NCI-H1694 treated with DMSO at 0.1 percent for 48 hours (cell line): ENCODE measurements around the gene CAMLG.
"Not testable (repeated sequence)": the region's sequence is repeated elsewhere in the genome, so short reads cannot be mapped to it uniquely, and the experiment has no call there.

Experiments used
- DNase-seq: peaks from one replicate; lab custom pipeline; 2025; lab: John Stamatoyannopoulos, UW

The CAMLG gene

DNA sequence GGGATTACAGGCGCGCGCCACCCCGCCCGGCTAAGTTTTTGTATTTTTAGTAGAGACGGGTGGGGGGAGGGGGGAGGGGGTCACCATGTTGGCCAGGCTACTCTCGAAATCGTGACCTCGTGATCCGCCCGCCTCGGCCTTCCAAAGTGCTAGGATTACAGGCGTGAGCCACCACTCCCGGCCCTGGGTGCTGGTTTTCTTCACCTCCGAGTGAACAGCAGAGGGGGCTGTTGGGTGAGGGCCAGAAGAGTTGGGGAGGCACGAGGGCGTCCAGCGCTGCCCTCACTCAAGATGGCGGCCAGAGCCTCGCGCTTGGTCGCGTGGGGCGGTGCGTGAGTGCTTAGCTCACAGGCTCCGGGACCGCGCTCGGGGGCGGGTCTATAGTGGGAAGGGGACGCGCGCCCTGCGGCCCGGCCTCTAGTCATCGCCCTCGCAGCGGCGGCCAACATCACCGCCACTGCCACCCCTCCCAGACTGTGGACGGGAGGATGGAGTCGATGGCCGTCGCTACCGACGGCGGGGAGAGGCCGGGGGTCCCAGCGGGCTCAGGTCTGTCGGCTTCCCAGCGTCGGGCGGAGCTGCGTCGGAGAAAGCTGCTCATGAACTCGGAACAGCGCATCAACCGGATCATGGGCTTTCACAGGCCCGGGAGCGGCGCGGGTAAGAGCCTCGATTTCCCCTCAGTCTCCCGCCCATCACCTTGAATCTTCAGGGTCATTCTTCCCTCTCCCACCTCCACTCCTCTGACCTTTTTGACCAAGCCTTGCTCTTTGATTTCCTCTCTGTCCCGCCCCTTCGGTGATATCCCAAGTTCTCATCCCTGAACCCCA, at the start of gene CAMLG:
CAMLG (plus strand) TSS at position 416 of the 830 bp plus-strand sequence; CDS start at position 489, 73 bp downstream.
- DNase-seq = peak; percentile 90

DNA sequence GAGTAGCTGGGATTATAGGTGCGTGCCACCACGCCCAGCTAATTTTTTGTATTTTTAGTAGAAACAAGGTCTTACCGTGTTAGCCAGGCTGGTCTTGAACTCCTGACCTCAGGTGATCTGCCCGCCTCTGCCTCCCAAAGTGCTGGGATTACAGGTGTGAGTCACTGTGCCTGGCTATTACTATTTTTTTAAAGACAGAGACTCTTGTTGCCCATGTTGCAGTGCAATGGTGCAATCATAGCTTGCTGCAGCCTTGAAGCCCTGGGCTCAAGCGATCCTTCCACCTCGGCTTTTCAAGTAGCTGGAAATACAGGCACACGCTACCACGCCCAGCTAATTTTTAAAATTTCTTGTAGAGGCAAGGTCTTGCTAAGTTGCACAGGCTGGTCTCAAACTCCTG, 48.2 kb upstream of the CAMLG start:
- not testable (repeated sequence) for DNase-seq

DNA sequence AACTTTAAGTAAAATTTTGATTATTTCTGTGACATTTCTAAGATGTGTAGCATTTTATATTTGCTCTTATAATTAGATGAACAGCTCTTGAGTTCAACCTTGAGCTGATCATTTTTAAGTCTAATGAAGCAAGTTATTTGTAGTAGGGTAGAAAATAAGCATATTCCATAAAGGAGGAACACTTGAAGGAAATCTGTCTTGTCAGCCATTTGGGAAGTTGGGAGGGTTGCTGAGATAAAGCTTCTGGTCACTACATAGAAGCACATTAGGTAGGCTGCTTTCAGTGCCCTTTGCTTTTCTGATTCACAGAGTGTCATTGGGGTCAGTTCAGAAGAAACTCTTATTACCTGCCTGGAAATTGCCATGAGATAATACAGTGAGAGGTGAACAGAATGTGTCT, 45.6 kb upstream of the CAMLG start:
- no peak for DNase-seq

DNA sequence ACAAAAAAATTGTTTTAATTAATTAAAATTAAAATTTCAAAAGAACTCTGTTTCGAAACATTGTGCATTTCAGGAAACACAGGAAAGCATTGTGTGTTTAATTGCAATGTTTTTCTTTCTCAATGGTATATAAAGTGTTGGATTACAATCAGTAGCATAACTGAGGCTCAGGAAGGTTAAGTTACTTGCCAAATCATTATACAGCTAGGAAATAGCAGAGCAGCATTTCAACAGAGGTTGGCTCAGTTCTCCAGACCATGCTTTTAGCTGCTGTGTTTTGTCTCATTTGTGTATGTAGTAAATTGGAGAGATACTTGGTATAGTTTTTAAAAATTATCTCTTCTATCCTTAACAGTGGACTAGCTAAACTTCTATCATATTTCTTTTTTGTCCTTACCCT, 30.0 kb upstream of the CAMLG start:
- DNase-seq = no peak

DNA sequence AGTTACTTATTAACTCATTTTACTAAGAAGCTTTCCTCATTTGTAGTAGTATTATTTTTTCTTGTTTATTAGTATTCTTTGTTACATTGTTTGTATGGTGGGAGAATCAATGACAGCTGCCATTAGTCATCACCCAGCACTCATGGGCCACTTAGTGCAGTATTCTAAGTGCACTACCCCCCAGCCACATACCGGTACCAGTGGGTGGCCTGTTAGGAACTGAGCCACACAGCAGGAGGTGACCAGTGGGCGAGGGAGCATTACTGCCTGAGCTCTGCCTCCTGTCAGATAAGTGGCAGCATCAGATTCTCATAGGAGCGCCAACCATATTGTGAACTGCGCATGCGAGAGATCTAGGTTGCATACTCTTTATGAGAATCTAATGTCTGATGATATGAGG, 24.2 kb upstream of the CAMLG start:
- no peak for DNase-seq

DNA sequence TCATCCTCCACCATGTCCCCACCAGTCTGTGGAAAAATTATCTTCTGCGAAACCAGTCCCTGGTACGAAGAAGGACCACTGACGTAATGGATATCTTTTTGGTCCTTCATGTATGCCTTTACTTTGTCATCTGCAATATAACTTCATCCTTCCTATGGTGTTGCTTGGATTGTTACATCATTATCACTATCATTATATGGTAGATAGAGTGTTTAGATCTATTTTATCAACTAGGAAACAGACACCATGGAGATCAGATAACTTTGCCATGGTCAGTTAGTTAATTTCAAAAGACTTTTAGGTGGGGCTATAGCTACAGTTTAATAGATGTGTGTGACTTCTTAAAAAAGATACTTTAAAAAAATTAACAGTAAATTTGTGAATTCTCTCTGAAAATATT, 23.8 kb upstream of the CAMLG start:
- DNase-seq = no peak

DNA sequence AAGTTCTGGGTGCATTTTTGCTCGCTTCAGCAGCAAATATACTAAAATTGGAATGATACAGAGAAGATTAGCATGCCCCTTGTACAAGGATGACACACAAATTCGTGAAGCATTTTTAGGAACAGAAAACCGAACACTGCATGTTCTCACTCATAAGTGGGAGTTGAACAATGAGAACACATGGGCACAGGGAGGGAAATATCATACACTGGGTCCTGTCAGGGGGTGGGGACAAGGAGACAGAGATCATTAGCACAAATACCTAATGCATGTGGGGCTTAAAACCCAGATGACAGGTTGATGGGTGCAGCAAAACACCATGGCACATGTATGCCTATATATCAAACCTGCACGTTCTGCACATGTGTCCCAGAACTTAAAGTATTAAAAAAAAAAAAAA, 22.9 kb upstream of the CAMLG start:
- DNase-seq = not testable (repeated sequence)

DNA sequence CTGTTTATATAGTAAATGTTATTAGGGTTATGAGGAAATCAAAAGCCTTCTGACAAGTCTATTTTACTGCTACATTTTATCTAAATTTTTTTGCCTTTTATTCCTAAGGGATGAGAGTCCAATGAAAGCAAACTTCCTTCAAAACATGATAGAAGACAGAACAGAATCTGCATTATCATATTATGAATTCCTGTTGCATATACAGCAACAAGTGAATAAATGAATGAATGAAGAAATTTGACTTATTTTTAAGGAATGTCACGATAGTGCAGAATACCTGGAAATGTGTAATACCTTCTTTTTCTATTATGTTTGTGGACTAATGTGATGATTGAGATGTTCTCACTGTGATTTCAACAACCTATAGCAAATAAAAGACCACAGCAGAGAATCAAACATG, 13.5 kb upstream of the CAMLG start:
- no peak for DNase-seq

DNA sequence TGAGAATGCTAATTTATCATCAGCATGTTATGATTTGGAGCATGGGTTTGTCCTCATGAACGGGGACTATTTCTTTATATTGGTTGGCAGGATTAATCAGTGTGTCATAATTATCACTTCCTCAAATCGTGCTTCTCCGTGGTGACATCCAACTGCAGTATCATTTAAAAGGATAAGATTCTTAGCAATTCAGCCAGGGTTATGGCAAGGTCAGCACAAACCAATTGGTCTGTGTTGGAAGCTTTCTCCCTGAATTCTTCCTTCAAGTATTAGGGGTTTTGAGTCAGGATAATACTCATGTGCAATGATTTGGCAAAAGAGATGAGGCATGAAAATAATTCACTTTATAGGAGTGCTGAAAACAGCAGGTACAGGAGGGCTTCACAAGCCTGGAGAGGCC, 5.5 kb upstream of the CAMLG start:
- no peak for DNase-seq

DNA sequence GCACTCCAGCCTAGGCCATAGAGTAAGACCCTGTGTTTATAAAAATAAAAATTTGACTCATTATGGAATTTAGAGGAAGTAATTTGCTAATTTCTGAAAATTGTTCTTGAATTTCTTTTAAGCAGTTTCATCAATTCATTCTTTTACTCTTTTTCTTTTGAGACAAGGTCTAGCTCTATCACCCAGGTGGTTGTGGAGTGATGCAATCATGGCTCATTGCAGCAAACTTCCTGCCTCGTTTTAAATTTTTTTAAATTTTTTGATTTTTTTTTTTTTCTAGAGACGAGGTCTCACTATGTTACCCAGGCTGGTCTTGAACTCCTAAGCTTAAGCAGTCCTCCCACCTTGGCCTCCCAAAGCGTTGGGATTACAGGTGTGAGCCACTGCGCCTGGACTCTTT, 3.1 kb upstream of the CAMLG start:
- DNase-seq = no peak

DNA sequence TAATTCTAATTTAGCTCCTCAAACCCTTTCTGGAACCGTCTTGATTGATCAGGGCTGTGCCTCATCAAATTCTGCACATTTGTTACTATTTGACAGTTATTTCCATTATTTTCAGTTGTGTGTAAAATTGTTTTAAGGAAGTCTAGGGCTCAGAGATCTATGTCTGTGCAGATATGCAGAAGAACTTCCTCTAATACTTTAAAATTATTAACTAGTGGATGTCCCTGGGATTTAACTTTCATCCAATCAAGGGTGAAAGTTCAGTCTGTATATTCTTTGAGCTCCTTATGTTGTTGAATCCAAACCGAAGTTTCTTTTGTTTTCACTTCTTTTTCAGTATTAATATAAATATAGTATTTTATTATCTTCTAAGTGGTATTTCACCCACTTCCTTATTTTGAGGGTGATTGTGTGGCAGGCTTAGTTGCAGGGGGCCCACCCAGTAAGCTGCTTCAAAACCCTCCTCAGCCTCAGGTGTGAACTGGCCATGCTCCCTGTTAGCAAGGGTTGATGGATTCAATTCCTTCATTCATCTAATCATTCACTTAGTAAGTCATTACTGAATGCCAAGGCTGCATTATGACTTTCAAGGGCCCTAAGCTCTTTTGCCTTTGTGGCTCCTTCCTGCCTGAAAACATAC, 2.1 kb upstream of the CAMLG start:
- no peak for DNase-seq

DNA sequence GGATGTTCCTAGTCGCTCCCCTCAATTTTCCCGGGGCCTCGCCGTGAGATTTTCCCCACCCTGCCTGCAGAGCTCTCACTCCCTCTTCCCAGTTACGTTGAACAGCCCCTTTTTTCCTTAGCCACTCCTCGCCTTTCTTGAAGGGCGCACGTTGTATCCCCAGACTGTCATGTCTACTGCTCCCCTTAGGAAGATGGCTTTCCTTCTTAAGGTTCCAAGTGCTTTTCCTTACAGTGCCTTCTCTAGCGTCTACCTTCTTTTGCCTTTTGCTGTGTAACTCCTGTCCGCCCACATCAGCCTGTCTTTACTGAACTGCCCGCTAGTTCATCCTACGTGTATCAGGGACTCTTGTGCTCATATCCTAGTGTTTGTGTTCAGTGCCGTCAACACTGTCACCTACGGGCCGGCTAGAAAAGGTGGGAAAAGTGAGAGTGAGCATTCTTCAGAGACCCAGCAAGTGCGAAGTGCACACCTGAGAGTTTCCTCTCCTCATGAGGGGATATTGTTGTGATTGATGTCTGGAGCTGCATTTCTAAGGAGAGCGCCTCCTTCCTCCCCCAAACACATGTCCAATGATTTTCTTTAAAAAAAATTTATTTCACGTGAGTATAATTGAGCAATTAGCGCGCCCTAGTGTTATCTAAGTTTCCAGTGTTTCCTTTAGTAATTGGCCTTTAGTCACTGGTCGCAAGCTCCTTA, 764 bp downstream of the CAMLG start:
- DNase-seq = peak; percentile 25

DNA sequence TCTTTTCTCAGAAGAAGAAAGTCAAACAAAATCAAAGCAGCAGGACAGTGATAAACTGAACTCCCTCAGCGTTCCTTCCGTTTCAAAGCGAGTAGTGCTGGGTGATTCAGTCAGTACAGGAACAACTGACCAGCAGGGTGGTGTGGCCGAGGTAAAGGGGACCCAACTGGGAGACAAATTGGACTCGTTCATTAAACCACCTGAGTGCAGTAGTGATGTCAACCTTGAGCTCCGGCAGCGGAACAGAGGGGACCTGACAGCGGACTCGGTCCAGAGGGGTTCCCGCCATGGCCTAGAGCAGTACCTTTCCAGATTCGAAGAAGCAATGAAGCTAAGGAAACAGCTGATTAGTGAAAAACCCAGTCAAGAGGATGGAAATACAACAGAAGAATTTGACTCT, 2.7 kb downstream of the CAMLG start:
- no peak for DNase-seq

DNA sequence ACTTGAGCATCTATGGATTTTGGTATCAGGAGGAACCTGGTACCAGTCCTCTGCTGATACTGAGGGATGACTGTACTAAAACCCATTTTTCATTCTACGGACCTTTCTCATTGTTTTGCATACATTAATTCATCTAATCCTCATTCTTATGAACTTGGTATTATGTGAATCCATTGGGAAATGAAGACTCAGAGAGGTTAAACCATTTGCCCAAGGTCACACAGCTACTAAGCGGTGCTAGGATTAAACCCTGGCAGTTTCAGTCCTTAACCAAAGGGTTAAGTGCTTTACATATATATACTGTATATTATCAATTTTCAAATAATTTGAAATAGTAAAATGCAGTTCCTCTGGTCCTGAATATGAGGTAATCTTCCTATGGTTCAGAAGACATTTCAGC, 3.8 kb downstream of the CAMLG start:
- no peak for DNase-seq

DNA sequence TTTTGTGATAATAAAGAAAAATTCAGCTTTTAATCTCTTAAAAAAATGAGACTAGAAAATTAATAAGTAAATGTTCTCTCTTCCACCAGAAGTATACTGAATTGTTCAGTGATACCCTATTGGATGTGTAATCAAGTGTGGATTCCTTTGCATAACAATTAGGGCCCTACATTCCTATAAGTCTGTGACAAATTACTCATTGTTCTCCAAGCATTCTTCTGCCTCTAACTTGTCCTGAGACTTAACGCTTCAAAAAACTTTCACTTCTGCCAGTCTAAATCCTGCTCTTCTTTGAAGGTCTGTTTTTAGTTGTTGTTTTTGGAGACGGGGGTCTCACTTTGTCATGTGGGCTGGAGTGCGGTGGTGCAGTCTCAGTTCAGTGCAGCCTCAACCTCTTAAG, 11.1 kb downstream of the CAMLG start:
- DNase-seq = no peak

DNA sequence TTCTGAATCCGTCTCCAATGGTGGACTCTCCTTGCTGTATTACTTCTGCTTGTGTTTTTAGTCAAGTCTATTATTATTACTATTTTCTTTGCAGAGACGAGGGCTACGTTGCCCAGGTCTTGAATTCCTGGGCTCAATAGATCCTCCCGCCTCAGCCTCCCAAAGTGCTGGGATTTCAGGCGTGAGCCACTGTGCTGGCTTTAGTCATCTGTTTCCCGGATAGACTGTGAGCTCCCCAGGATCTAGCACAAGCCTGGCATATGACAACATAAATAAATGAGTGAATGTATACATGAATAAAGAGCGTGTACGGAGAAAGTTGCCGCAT, 19.8 kb downstream of the CAMLG start:
- no peak for DNase-seq

DNA sequence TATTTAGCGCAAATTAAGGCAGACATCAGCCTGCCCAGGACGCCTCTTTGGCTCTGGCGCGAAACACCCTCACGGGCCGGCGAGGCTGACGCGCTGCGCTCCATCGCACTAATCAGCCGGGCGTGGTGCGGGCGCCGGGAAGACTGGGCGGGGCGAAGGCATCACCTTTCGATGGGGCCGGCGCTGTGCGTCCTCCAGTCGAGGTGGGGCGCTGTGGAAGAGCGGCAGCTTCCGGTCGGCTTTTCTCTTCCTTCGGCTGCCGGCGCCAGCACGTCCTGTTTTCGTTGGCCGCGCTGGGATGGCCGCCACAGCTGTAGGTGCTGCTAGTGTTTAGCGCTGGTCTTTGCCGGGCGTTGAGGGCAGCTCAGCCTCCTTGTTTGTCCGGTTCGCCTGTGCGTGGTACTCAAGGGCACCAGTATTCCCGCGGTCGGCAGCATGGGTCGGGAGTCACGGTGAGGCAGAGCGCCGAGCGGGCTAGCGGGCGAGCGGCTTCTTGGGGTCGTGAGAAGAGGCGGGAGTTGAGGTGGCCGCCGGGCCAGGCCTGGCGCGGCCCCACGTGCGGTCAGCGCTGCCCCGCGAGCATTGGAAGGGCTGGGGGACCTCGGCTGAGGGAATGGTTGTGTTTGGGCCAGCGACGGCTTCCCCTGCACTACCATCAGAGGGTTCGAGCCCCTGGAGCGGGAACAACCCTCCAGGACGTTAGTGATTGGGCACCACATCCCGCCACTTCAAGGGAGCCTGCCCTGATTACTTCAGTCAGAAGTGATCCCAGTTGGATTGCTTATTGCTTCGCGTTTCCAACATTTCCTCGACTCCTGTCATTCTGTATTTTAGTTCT, 20.4 kb downstream of the CAMLG start, which contains the start of gene DDX46:
DDX46 (plus strand) TSS at position 276 of the 838 bp plus-strand sequence; CDS start at position 436, 160 bp downstream.
- peak; percentile 86 for DNase-seq

DNA sequence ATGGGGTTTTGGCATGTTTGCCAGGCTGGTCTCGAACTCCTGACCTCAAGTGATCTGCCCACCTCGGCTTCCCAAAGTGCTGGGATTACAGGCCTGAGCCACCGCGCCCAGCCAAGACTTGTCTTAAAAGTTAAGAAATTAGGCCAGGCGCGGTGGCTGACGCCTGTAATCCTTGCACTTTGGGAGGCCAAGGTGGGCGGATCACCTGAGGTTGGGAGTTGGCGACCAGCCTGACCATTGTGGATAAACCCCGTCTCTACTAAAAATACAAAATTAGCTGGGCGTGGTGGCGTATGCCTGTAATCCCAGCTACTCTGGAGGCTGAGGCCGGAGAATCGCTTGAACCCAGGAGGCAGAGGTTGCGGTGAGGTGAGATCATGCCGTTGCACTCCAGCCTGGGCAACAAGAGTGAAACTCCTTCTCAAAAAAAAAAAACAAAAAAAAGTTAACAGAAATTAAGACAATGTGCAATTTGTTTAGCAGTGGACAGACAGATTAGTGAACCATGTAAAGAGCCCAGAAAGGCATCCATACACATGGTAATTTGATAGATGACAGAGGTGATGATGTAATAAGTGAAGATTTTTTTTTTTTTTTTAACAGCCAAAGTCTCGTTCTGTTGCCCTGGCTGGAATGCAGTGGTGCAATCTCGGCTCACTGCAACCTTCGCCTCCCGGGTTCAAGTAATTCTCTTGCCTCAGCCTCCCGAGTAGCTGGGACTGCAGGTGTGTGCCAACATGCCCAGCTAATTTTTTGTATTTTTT, 29.4 kb downstream of the CAMLG start:
- DNase-seq = not testable (repeated sequence)

DNA sequence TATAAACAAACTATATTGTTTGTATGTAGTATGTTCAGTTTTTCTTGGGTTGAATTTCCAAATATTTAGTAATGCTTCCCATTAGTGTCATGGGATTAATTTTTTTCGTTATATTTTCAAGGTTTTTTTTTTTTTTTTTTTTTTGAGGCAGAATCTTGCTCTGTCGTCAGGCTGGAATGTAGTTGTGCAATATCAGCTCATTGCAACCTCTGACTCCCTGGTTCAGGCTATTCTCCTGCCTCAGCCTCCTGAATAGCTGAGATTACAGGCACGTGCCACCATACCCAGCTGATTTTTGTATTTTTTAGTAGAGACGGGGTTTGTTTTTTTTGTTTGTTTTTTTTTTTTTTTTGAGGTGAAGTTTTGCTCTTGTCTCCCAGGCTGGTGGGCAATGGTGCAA, 30.9 kb downstream of the CAMLG start:
- no peak for DNase-seq

DNA sequence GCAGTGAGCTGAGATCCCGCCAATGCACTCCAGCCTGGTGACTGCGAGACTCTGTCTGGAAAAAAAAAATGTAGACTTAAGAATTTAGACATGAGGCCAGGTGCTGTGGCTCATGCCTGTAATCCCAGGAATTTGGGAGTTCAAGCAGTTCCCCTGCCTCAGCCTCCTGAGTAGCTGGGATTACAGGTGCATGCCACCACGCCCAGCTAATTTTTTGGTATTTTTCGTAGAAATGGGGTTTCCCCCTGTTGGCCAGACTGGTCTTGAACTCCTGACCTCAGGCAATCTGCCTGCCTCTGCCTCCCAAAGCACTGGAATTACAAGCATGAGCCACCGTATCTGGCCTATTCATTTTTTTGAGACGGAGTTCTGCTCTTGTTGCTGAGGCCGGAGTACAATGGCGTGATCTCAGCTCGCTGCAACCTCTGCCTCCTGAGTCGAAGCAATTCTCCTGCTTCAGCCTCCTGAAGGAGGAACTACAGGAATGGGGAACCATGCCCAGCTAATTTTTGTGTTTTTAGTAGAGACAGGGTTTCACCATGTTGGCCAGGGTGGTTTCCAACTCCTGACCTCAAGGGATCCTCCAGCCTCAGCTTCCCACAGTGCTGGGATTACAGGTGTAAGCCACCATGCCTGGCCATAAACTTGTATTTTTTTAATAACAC, 34.2 kb downstream of the CAMLG start:
- no peak for DNase-seq

DNA sequence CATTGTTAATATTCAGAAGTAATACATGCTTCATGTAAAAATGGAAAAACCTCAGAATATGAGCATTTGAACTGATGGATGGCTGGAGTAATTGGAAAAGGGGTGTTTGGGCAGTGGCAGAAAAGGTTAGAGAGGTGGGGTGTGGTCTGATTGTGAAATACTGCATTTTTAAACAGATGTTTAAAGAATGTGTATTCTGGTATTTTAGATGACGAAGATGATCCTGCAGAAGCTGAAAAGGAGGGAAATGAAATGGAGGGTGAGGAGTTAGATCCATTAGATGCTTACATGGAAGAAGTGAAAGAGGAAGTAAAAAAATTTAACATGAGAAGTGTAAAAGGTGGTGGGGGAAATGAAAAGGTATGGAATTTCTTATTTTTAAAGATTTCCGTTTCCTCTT, 39.0 kb downstream of the CAMLG start:
- no peak for DNase-seq
